ENCODE data around the gene NACC2. TPM values are rescaled to one million over a fixed set of nuclear protein-coding genes. Genes with fewer than 3 reads are reported as not detected.

The NACC2 gene
- total and polyA plus RNA-seq, 9 of the 15 experiments (the other 6 are each of a cell fraction or from before 2014, with no cell fraction given): 0.70 to 25.1 (median 5.6) TPM

- TF ChIP-seq MITF (IDR thresholded peaks at IDR 0.05) (no peak), ARHGAP35 (IDR thresholded peaks at IDR 0.05; ENCODE audit: partially characterized antibody) (peak; percentile 5), ZNF184 (CRISPR knock-in tag; IDR thresholded peaks at IDR 0.05) (no peak), SNRNP70 (optimal IDR thresholded peaks at IDR 0.05; ENCODE audit: low read depth, low read length) (no peak), RBM22 (IDR thresholded peaks at IDR 0.05; ENCODE audit: low read depth, low read length, poor library complexity, severe bottlenecking) (no peak), KAT8 (IDR thresholded peaks at IDR 0.05; ENCODE audit: low read depth) (no peak), ZNF12 (CRISPR knock-in tag; IDR thresholded peaks at IDR 0.05) (0 out of 2 replicates have a peak, but pooled peaks have one; percentile 28), MAX (CRISPR knock-in tag; IDR thresholded peaks at IDR 0.05) (no peak), KLF1 (tag; IDR thresholded peaks at IDR 0.05) (no peak), CEBPZ (IDR thresholded peaks at IDR 0.05; ENCODE audit: borderline replicate concordance, low read depth, low read length) (no peak), SMAD4 (CRISPR knock-in tag; conservative IDR thresholded peaks at IDR 0.05) (no peak), CREB1 (IDR thresholded peaks at IDR 0.05) (no peak), CREB1 (CRISPR knock-in tag; IDR thresholded peaks at IDR 0.05) (no peak), KAT7 (CRISPR knock-in tag; IDR thresholded peaks at IDR 0.05; ENCODE audit: borderline replicate concordance) (no peak), ZNF507 (tag; conservative IDR thresholded peaks at IDR 0.05) (no peak), MYC (IDR thresholded peaks at IDR 0.05; ENCODE audit: low read depth, low read length) (no peak), MYC (CRISPR knock-in tag; IDR thresholded peaks at IDR 0.05; ENCODE audit: borderline replicate concordance, low read depth) (no peak), ZNF518B (CRISPR knock-in tag; IDR thresholded peaks at IDR 0.05) (no peak), ZBTB34 (CRISPR knock-in tag; IDR thresholded peaks at IDR 0.05) (no peak)
Observed at GRCh38 chr9:135958485-135958884, 136.6 kb downstream of the NACC2 start (continued).

Measured in K562 (cell line).